ENCODE data around the gene COPG2.
A peak's percentile ranks its signal among the peaks of the same experiment; 100 is the strongest.

DNA sequence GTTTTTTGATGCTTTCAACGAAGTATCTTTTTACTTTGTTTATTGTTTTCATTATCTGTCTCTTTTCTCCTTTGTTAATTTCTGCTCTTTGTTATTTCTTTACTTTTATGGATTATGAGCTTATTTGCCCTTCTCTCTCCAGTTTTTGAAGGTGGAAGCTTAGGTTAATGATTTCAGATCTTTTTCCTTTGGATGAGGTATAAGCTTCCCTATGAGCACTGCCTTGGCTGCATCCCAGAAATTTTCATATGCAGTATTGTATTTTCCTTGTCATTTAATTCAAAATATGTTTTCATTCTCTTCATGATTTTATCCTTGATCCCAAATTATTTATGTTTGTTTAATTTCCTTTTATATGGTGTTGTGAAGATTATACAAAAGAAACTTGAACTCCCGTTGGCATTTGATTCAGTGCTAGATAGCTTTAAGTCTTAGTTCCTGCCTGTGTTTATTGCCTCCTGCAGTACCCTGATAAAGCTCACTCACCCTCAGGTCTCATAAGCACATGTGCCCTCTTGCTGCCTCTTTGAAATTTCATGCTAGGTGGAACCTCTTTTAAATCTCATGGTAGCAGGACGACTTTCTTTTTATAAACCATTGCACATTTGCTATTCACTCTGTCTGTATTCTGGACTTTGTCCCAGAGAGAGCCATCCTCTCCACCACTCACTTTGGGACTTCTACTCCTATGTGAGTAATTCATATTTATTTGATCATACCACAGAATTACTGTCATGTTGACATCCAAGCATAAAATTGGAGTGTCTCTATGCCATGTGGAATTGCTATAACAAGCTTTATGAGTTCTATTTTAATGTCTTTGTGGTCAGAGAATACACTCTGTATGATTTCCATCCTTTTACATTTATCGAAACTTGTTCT lies 204.8 kb downstream of the COPG2 start:
- TF ChIP-seq, protein P1, sequence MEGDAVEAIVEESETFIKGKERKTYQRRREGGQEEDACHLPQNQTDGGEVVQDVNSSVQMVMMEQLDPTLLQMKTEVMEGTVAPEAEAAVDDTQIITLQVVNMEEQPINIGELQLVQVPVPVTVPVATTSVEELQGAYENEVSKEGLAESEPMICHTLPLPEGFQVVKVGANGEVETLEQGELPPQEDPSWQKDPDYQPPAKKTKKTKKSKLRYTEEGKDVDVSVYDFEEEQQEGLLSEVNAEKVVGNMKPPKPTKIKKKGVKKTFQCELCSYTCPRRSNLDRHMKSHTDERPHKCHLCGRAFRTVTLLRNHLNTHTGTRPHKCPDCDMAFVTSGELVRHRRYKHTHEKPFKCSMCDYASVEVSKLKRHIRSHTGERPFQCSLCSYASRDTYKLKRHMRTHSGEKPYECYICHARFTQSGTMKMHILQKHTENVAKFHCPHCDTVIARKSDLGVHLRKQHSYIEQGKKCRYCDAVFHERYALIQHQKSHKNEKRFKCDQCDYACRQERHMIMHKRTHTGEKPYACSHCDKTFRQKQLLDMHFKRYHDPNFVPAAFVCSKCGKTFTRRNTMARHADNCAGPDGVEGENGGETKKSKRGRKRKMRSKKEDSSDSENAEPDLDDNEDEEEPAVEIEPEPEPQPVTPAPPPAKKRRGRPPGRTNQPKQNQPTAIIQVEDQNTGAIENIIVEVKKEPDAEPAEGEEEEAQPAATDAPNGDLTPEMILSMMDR (conservative IDR thresholded peaks at IDR 0.05; ENCODE audit: low read length), result peak; percentile 29; the same call in 1 of the 2 replicates
- TF ChIP-seq EZH2phosphoT487 (IDR thresholded peaks at IDR 0.05; ENCODE audit: borderline replicate concordance), result no peak

Measured in Loucy (cell line).